ENCODE data around the gene RC3H2.

RC3H2 gene

GRCh38 chr9:122800066-122801060, 104.8 kb downstream of the RC3H2 start, which contains the start of gene OR1K1:
TSS of gene OR1K1 (plus strand) at chr9:122800123. CDS start at chr9:122800123, 0 bp downstream.
- no peak for DNase-seq

DNA sequence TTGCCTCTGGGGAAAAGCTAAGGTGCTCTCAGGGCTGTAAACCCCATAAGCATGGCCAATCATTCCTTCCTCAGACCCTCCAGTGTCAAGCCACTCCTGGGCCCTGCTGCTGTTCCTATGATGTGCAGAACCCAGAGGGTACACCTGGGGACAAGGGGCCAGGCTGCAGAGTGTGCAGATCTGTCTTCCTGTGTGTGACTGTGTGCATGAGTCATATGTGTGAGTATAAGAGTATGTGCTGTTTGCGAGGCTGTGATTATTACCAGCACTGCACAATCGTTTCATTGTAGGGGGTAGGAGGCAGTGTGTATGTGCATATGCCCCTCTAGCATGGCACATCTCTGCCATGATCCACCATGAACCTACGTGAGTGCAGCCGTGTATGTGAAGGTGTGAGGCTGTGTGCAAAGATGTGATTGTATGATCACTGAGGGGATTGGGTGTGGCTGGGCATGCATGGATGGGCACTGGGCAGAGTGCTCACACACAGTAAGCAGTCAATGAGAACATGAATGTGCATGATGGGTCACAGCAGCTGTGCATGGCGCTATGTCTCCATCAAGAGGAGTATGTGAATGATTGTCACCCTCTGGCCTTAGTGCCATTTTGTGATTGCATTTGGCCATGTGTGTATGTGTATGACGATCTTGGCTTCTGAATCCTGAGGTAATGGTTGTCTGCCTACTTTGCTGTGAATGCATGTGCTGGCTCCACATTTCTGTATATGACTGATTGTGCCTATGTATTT, 107.7 kb downstream of the RC3H2 start:
- DNase-seq: no peak
